Measurements from ENCODE around the gene KIF3A.

- TF ChIP-seq CTCF (IDR thresholded peaks at IDR 0.05; ENCODE audit: borderline replicate concordance, extremely low read depth, low read length, poor library complexity, severe bottlenecking) (no peak), EZH2 (IDR thresholded peaks at IDR 0.05; ENCODE audit: borderline replicate concordance, low read depth, low read length, severe bottlenecking) (no peak)
These were observed 14.7 kb upstream of the KIF3A start for GRCh38 chr5:132751971-132752580.
